ENCODE data around the gene MAML1.

DNA sequence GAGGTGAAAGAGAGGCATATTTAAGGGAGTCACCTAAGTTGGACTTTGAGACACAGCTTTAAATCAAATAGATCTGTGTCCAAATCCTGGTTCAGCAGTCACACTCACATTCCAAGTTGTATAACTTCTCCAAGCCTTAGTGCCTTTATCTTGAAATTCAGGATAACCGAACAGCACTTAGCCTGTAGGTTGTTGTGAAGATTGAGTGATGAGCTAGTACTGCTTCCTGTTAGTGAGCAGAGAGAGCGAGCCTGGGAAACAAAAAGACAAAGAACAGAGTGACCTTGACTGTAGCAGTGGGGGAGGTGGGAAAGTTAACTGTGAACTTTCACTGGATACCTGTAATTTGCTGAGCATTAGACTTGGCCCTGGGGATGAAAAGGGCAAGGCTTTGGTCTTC lies 22.4 kb downstream of the MAML1 start:
- TF ChIP-seq CTCF (IDR thresholded peaks at IDR 0.05) (no peak), EZH2 (IDR thresholded peaks at IDR 0.05) (no peak), EZH2phosphoT487 (IDR thresholded peaks at IDR 0.05) (no peak)

All from neural progenitor cell (in vitro differentiated cells).